VCaP (cell line): ENCODE results near the gene CPSF7.
"Not testable (repeated sequence)": the region's sequence is repeated elsewhere in the genome, so short reads cannot be mapped to it uniquely, and the experiment has no call there.

ENCODE experiments used
- H3K27ac ChIP-seq: fragments of 450-650 bp; 2 replicates; pipeline ENCODE4 v1.5.1; 2017
- CTCF ChIP-seq: fragments of 450-650 bp; conservative IDR thresholded peaks from 2 replicates; pipeline ENCODE4 v1.5.1; 2017; ENCODE audit warnings: mild to moderate bottlenecking, moderate library complexity

Gene CPSF7

GRCh38 chr11:61473370-61474012, 43.7 kb upstream of the CPSF7 start:
- no peak overlapping the region; the same call in 1 of the 2 replicates for H3K27ac ChIP-seq
- TF ChIP-seq CTCF = no peak

GRCh38 chr11:61472868-61473267, 43.1 kb upstream of the CPSF7 start:
- no peak for TF ChIP-seq CTCF

DNA sequence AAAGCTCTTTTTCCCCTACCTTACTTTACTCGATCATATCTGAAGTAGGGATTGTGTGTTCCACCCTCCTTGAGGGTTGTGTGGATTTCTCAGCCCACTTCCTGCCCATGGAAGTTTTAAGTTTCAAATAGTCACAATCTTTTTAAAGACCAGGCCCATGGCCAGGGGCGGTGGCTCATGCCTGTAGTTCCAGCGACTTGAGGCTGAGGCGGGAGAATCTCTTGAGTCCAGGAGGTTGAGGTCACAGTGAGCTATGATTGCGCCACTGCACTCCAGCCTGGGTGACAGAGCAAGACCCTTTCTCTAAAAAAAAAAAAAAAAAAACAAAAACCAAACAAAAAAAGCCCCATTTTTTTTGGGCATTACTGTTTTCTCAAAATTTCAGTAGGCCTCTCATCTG, 42.5 kb upstream of the CPSF7 start:
- H3K27ac ChIP-seq = no peak overlapping the region
- no peak for TF ChIP-seq CTCF

More at GRCh38 chr11:61472868-61473267, 43.1 kb upstream of the CPSF7 start:
- H3K27ac ChIP-seq = no peak overlapping the region

GRCh38 chr11:61468002-61468401, 38.2 kb upstream of the CPSF7 start:
- TF ChIP-seq CTCF = no peak
- no peak overlapping the region for H3K27ac ChIP-seq

GRCh38 chr11:61467602-61468001, 37.8 kb upstream of the CPSF7 start:
- not testable (repeated sequence) for H3K27ac ChIP-seq

GRCh38 chr11:61460986-61461385, 31.2 kb upstream of the CPSF7 start:
- no peak overlapping the region for H3K27ac ChIP-seq

DNA sequence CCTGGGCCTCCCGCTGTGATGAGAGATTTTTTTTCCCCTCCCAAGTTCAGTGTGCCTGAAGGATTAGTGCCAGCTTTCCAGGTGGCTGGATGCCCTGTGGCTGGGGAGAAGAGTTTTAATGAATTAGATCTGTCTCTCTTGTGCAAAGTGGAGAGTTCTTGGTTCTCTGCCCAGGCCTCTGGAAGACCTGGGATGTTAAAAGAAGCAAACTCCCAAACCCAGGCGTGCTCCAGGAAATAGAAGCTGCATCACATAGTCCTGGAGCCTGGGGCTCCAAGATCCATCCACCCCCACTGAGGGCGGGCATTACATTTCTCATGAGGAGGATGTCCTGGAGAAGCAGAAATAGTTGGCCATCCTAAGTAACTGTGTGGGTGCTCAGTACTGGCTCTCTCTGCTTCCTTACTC, 30.7 kb upstream of the CPSF7 start:
- H3K27ac ChIP-seq = no peak overlapping the region
- no peak for TF ChIP-seq CTCF

More at GRCh38 chr11:61460986-61461385, 31.2 kb upstream of the CPSF7 start:
- TF ChIP-seq CTCF = no peak

DNA sequence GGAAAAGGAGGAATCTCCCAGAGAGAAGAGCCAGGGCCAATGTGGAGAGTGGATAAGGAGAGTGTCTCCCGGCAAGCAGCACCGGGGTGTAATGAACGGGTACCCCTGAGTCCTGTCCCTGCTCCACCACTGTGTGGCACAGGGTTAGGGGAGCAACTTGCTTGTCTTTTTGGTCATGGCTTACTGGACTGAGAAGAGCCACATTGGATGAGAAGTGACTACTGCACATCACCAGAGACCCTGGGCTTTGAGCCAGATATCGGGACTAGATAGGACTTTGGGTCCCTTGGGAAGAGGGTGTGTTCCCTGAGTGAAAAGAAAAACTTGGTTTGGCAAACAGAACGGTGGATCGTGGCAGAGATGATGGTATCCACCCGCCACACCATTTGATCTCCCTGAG, 24.7 kb upstream of the CPSF7 start:
- no peak overlapping the region for H3K27ac ChIP-seq
- no peak for TF ChIP-seq CTCF
